MM.1S (cell line): Measurements from ENCODE around the gene DIP2C.

Source experiments
- DNase-seq: peaks from one replicate; pipeline ENCODE4 v3.0.0-alpha.2; 2015
- H2AFZ ChIP-seq: fragments of 300-600 bp; sonication (generic); 2 replicates; pipeline ENCODE4 v1.6.0; 2016; ENCODE audit warnings: antibody characterized with exemption, low read length
- H3F3A ChIP-seq: fragments of 300-600 bp; sonication (generic); 2 replicates; pipeline ENCODE4 v1.6.1; 2016; ENCODE audit warnings: mild to moderate bottlenecking, antibody characterized with exemption, low read length, moderate library complexity, mixed read lengths; ENCODE audit not compliant: insufficient read depth
- H3K27ac ChIP-seq: fragments of 300-600 bp; sonication (generic); 2 replicates; pipeline ENCODE4 v1.5.1; 2016; ENCODE audit warnings: mild to moderate bottlenecking, low read length
- H3K27me3 ChIP-seq: fragments of 300-600 bp; sonication (generic); replicated peaks from 2 replicates; pipeline ENCODE4 v1.6.0; 2016; ENCODE audit warnings: low read length; ENCODE audit not compliant: insufficient read depth
- H3K36me3 ChIP-seq: fragments of 300-600 bp; sonication (generic); replicated peaks from 2 replicates; pipeline ENCODE4 v1.6.1; 2016; ENCODE audit warnings: mild to moderate bottlenecking, low read length, mixed read lengths; ENCODE audit not compliant: insufficient read depth
- H3K4me1 ChIP-seq: fragments of 300-600 bp; sonication (generic); 2 replicates; pipeline ENCODE4 v1.6.1; 2016; ENCODE audit warnings: low read length, mixed read lengths
- H3K4me2 ChIP-seq: fragments of 300-600 bp; sonication (generic); 2 replicates; pipeline ENCODE4 v1.6.0; 2016; ENCODE audit warnings: low read depth, low read length
- H3K4me3 ChIP-seq: fragments of 300-600 bp; sonication (generic); 2 replicates; pipeline ENCODE4 v1.5.1; 2016; ENCODE audit warnings: low read length, mixed read lengths
- H3K79me2 ChIP-seq: fragments of 300-600 bp; sonication (generic); 2 replicates; pipeline ENCODE4 v1.6.1; 2016; ENCODE audit warnings: mixed run types, low read length, mixed read lengths
- H3K9ac ChIP-seq: fragments of 300-600 bp; sonication (generic); 2 replicates; pipeline ENCODE4 v1.6.1; 2016; ENCODE audit warnings: low read length, mixed read lengths
- H3K9me2 ChIP-seq: fragments of 300-600 bp; sonication (generic); replicated peaks from 2 replicates; pipeline ENCODE4 v1.6.1; 2016; ENCODE audit warnings: mild to moderate bottlenecking, low read length, mixed read lengths; ENCODE audit not compliant: insufficient read depth
- H3K9me3 ChIP-seq: fragments of 300-600 bp; sonication (generic); replicated peaks from 2 replicates; pipeline ENCODE4 v1.6.1; 2016; ENCODE audit warnings: mild to moderate bottlenecking, low read length, mixed read lengths; ENCODE audit not compliant: insufficient read depth
- H4K20me1 ChIP-seq: fragments of 300-600 bp; sonication (generic); 2 replicates; pipeline ENCODE4 v1.6.1; 2016; ENCODE audit warnings: mild to moderate bottlenecking, low read length, moderate library complexity, mixed read lengths; ENCODE audit not compliant: insufficient read depth
- CTCF ChIP-seq: fragments of 300-600 bp; sonication (generic); IDR thresholded peaks from 2 replicates; pipeline ENCODE4 v1.5.1; 2016; ENCODE audit warnings: antibody characterized with exemption, low read length, mixed read lengths
- EZH2 ChIP-seq: fragments of 300-600 bp; sonication (generic); optimal IDR thresholded peaks from 2 replicates; pipeline ENCODE3; 2017; ENCODE audit warnings: low read depth, mild to moderate bottlenecking, antibody characterized with exemption, low read length, mixed read lengths
- EZH2phosphoT487 ChIP-seq: fragments of 300-600 bp; sonication (generic); IDR thresholded peaks from 2 replicates; pipeline ENCODE4 v1.6.1; 2018; ENCODE audit warnings: antibody characterized with exemption, low read length

The DIP2C gene

GRCh38 chr10:360653-361052, 328.8 kb downstream of the DIP2C start:
- H3K9ac ChIP-seq: no peak overlapping the region
- H3K4me3 ChIP-seq: no peak overlapping the region
- H3K79me2 ChIP-seq: no peaks in the 10 kb centered on the region
- H3F3A ChIP-seq: no peaks in the 10 kb centered on the region
- no peaks in the 10 kb centered on the region for H3K27me3 ChIP-seq
- no peaks in the 10 kb centered on the region for H3K36me3 ChIP-seq
- no peaks in the 10 kb centered on the region for H3K9me3 ChIP-seq
- no peak overlapping the region for H2AFZ ChIP-seq
- no peak overlapping the region for H3K27ac ChIP-seq
- TF ChIP-seq CTCF (no peak), EZH2phosphoT487 (no peak)
- H3K4me1 ChIP-seq: no peaks in the 10 kb centered on the region
- H4K20me1 ChIP-seq: no peaks in the 10 kb centered on the region
- no peak overlapping the region for H3K4me2 ChIP-seq
- DNase-seq: no peak
- H3K9me2 ChIP-seq: no peaks in the 10 kb centered on the region

GRCh38 chr10:359762-360161, 329.7 kb downstream of the DIP2C start:
- DNase-seq: no peak
- H3F3A ChIP-seq: no peaks in the 10 kb centered on the region
- no peak overlapping the region for H3K4me3 ChIP-seq
- H3K9ac ChIP-seq: no peak overlapping the region
- H3K36me3 ChIP-seq: no peaks in the 10 kb centered on the region
- H3K27me3 ChIP-seq: no peaks in the 10 kb centered on the region
- no peak overlapping the region for H3K27ac ChIP-seq
- H3K4me2 ChIP-seq: no peak overlapping the region
- no peak overlapping the region for H2AFZ ChIP-seq
- no peaks in the 10 kb centered on the region for H3K9me3 ChIP-seq
- H3K4me1 ChIP-seq: no peaks in the 10 kb centered on the region
- no peaks in the 10 kb centered on the region for H3K79me2 ChIP-seq
- no peaks in the 10 kb centered on the region for H3K9me2 ChIP-seq
- TF ChIP-seq EZH2 (no peak), EZH2phosphoT487 (no peak), CTCF (no peak)
- H4K20me1 ChIP-seq: no peaks in the 10 kb centered on the region

GRCh38 chr10:359093-359492, 330.4 kb downstream of the DIP2C start:
- Histone ChIP-seq H3F3A (no peaks in the 10 kb centered on the region), H2AFZ (no peak overlapping the region), H3K36me3 (no peaks in the 10 kb centered on the region), H3K79me2 (no peaks in the 10 kb centered on the region), H3K4me3 (no peak overlapping the region), H4K20me1 (no peaks in the 10 kb centered on the region), H3K27ac (no peak overlapping the region), H3K9me2 (no peaks in the 10 kb centered on the region), H3K9ac (no peak overlapping the region), H3K4me2 (no peak overlapping the region), H3K4me1 (no peaks in the 10 kb centered on the region), H3K9me3 (no peaks in the 10 kb centered on the region), H3K27me3 (no peaks in the 10 kb centered on the region)
- no peak for DNase-seq
- no peak for TF ChIP-seq CTCF
- no peak for TF ChIP-seq EZH2
